ACC112 (cell line): Measurements from ENCODE around the gene NYAP2.

Source experiments
- H2AFZ ChIP-seq: fragments of 200-600 bp; sonication (generic); one replicate; pipeline ENCODE4 v1.6.0; 2017; ENCODE audit warnings: antibody characterized with exemption, low read length; ENCODE audit not compliant: unreplicated experiment
- H3K27ac ChIP-seq: fragments of 200-600 bp; sonication (generic); 2 replicates; pipeline ENCODE4 v1.5.1; 2014; ENCODE audit warnings: low read depth, mild to moderate bottlenecking, antibody characterized with exemption, low read length, moderate library complexity
- H3K27me3 ChIP-seq: fragments of 200-600 bp; sonication (generic); 2 replicates; pipeline ENCODE4 v1.6.1; 2014; ENCODE audit warnings: mild to moderate bottlenecking, antibody characterized with exemption, low read length, moderate library complexity, mixed read lengths; ENCODE audit not compliant: insufficient read depth
- H3K36me3 ChIP-seq: fragments of 200-600 bp; sonication (generic); 2 replicates; pipeline ENCODE4 v1.6.1; 2016; ENCODE audit warnings: mild to moderate bottlenecking, antibody characterized with exemption, low read length, moderate library complexity, mixed read lengths; ENCODE audit not compliant: insufficient read depth
- H3K4me1 ChIP-seq: fragments of 200-600 bp; sonication (generic); one replicate; pipeline ENCODE4 v1.6.1; 2016; ENCODE audit warnings: low read length, mixed read lengths; ENCODE audit not compliant: insufficient read depth, unreplicated experiment, control insufficient read depth
- H3K4me3 ChIP-seq: fragments of 200-600 bp; sonication (generic); 2 replicates; pipeline ENCODE4 v1.5.1; 2014; ENCODE audit warnings: mild to moderate bottlenecking, low read depth, low read length
- H3K79me2 ChIP-seq: fragments of 200-600 bp; sonication (generic); one replicate; pipeline ENCODE4 v1.6.0; 2016; ENCODE audit warnings: low read length; ENCODE audit not compliant: control insufficient read depth, unreplicated experiment, insufficient read depth

NYAP2 gene

DNA sequence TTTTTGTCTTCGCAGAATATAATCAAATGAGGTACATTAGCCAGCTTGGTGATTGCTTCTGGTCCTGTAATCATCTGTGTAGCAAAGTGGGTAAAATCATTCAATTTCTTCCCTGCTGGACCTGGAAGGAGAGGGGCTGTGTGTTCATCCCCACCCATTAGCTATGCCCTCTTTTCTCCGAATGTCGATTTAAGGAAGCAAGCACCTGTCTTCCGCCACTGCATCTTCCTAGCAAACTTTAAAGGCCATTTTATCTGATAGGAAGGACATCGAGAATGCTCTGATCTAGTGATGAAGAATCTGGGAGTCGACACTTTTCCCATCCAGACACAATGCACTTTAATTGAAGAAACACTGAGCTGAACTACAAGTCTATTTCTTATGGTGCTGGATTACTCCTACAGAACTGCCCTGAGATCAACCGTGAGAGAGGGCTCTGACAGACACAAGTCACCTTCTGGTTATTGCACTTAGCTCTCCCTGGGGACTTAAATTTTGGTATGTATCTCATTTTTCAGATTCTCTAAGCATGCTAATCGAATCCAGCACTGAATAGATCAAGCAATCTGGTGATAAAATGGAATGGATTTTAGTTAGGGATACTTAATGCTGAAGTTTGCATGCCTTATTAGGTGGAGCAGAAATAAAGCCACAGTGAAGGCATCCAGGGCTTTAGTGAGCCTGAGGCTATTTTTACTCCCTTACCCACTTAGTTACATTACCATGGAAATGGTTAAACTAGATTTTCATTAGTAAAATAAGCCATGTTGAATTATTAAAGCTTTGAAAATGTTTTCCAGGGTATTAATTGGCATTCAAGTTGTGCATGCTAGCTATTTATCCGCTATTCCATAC lies 1.3 kb downstream of the NYAP2 start:
- Histone ChIP-seq H3K36me3 (no peaks in the 10 kb centered on the region), H2AFZ (no peak overlapping the region), H3K27me3 (peaks cover 92% of the 10 kb centered on the region), H3K79me2 (no peaks in the 10 kb centered on the region), H3K4me3 (no peak overlapping the region), H3K4me1 (no peaks in the 10 kb centered on the region), H3K27ac (no peak overlapping the region)

DNA sequence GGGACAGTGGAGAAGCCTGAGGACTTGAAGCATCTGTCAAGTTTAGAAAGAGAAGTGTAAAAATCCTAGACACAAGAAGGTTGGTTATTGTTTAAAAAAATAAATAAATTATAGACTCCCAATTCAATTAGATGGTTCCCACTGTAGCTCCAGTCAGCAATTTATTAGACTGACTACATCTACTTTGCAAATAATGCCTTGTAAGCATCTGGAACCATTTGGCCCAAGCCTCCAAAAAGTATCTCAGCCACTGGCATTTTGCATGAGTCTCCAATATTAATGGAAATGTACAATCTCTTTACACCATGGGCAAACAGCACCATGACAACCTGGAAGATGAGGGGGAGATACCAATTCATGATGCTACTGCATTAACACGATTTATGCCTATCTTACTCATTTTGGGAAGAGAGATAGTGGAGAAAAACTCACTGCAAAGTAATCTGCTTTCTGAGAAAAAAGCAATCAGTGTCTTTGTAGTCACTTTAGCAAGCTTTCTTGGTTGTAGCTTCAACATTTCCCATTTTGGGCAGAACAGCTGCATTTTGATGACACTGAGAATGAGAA lies 2.8 kb downstream of the NYAP2 start:
- no peaks in the 10 kb centered on the region for H3K4me1 ChIP-seq
- H3K27me3 ChIP-seq = peaks cover 83% of the 10 kb centered on the region
- no peak overlapping the region for H3K27ac ChIP-seq
- H2AFZ ChIP-seq = no peak overlapping the region
- no peak overlapping the region for H3K4me3 ChIP-seq
- H3K79me2 ChIP-seq = no peaks in the 10 kb centered on the region
- H3K36me3 ChIP-seq = no peaks in the 10 kb centered on the region

DNA sequence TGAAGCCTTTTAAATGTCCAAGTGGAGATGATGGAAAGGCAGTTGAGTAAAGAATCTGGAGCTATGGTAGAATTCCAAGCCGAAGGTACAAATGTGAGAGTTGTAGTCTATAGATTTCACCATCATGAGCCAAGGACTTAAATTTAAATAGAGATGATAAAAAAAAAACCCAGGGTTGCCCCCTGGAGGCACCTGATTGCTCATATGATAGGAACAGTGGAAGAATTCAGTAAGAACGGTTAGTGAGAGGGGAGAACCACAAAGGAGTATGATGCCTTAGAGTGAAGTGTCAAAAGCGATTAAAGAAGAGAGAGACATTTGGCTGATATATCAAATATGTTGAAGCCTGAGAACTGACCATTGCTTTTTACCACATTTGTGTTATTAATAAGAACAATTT lies 11.9 kb downstream of the NYAP2 start:
- Histone ChIP-seq H3K36me3 (no peaks in the 10 kb centered on the region), H3K79me2 (no peaks in the 10 kb centered on the region), H2AFZ (no peak overlapping the region), H3K27ac (no peak overlapping the region), H3K4me3 (no peak overlapping the region), H3K27me3 (peaks cover 70% of the 10 kb centered on the region), H3K4me1 (no peaks in the 10 kb centered on the region)

DNA sequence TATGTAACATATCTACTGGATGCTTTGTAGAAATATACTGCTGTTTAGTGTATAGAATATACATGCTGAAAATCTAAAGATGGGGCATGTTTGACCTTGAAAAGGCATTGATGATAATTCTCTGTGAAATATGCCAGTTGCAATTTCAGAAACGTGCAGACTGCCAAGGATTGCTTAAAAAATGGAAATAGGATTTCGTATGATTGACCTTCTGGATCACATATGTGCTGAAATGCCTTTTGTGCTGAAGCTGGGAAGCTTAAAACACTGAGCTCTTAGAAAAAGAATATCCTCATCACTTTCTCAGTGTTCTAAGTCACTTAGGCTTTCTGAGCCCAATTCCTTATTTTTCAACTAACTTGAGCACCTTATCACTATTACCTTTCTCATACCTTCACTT lies 14.3 kb downstream of the NYAP2 start:
- no peak overlapping the region for H2AFZ ChIP-seq
- H3K27ac ChIP-seq = no peak overlapping the region
- no peaks in the 10 kb centered on the region for H3K4me1 ChIP-seq
- no peaks in the 10 kb centered on the region for H3K36me3 ChIP-seq
- H3K79me2 ChIP-seq = no peaks in the 10 kb centered on the region
- no peak overlapping the region for H3K4me3 ChIP-seq
- H3K27me3 ChIP-seq = peaks cover 67% of the 10 kb centered on the region

DNA sequence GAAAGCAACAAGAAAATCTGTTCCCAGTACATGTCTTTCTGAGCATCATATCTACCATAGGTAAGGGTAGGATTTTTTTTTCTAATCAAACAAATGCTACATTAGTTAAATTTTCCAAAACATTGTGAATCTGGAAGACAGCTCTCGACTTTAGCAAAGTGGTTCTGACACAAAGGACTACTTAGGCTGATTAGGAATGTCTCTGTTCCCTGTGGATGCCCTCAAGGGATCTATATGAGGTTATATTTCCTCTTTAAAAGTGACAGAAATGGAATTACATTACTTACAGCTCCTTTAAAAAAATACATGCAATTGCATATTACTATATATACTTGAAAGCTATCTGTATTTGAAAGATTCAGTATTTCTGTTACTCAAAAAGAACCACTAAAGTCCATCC lies 15.4 kb downstream of the NYAP2 start:
- Histone ChIP-seq H3K79me2 (no peaks in the 10 kb centered on the region), H3K27me3 (peaks cover 63% of the 10 kb centered on the region), H2AFZ (no peak overlapping the region), H3K36me3 (no peaks in the 10 kb centered on the region), H3K27ac (no peak overlapping the region), H3K4me1 (no peaks in the 10 kb centered on the region), H3K4me3 (no peak overlapping the region)

DNA sequence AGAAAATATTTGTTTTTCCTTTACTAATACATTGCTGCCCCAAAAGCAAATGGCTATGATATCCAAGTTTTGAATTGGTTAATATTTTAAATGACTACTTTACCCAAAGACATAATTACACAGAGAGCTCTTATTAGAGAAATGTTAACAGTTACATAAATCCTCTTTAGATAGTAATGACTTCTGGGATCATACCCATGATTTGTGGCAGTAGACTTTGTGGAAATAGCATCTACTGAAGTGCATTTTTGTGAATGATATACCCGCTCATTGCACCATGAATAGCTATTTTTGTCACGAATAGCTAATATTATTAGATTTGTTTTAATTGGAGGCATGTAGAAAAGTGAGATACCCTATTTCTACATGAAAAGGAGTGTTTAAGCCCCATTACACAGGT lies 15.8 kb downstream of the NYAP2 start:
- no peaks in the 10 kb centered on the region for H3K4me1 ChIP-seq

DNA sequence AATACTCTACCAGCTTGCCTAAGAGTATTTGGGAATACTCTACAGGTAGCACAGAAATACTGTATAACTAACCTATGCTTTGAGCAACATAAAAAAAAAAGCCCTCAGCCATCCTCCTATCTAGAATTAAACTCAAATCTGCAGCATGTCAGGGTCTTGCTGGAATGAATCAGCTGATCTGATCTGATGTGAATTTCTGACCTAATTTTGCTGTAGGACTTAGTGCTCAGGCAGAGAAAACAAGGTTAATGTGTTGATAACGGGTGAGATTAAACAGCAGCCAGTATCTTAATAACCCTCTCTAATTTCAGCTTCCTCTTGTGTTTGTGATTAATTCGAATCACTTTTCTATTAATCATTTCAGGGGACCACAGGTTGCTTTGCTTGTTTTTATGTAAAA lies 16.3 kb downstream of the NYAP2 start:
- Histone ChIP-seq H3K4me1 (no peaks in the 10 kb centered on the region), H3K27ac (no peak overlapping the region), H3K79me2 (no peaks in the 10 kb centered on the region), H3K36me3 (no peaks in the 10 kb centered on the region), H3K4me3 (no peak overlapping the region), H3K27me3 (peaks cover 54% of the 10 kb centered on the region), H2AFZ (no peak overlapping the region)

More for the DNA sequence above, 15.8 kb downstream of the NYAP2 start:
- Histone ChIP-seq H2AFZ (no peak overlapping the region), H3K27ac (no peak overlapping the region), H3K4me3 (no peak overlapping the region), H3K36me3 (no peaks in the 10 kb centered on the region), H3K27me3 (peaks cover 58% of the 10 kb centered on the region), H3K79me2 (no peaks in the 10 kb centered on the region)

DNA sequence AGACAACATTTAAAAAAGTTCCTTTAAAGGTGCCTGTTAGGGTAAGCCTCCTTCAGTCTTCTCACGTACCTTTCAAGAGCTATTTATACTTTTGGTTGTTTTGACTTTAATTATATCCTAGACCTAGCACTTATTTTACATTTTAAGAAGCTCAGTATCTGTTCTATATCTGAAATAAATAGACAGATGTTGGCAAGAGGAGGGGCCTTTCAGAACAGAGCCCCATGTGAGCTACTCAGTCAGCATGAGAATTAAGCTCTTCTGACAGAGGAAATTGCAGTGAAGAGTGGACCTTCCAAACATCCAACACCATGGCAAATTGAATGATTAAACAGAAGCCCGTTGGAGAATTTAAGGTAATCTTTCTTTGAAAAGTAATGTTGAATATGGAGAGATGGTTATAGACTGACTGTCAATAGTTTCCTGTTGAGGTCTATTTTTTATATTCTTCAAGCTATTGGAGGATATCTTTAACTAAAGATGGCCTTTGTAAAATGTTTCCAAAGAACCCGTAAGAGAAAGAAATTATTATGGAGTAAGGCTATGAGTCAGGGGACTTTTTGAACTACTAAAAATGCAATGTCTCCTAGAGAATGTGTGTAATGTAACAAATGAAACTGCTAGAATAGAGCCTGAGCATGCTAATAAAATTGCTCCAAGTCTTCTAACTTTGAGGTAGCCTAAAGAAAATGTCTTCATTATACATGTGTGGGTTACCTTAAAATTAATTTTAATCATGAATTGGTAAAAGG lies 17.3 kb downstream of the NYAP2 start:
- no peaks in the 10 kb centered on the region for H3K4me1 ChIP-seq
- H3K36me3 ChIP-seq = no peaks in the 10 kb centered on the region
- peaks cover 46% of the 10 kb centered on the region for H3K27me3 ChIP-seq
- no peak overlapping the region for H2AFZ ChIP-seq
- H3K4me3 ChIP-seq = no peak overlapping the region
- H3K27ac ChIP-seq = no peak overlapping the region
- no peaks in the 10 kb centered on the region for H3K79me2 ChIP-seq

DNA sequence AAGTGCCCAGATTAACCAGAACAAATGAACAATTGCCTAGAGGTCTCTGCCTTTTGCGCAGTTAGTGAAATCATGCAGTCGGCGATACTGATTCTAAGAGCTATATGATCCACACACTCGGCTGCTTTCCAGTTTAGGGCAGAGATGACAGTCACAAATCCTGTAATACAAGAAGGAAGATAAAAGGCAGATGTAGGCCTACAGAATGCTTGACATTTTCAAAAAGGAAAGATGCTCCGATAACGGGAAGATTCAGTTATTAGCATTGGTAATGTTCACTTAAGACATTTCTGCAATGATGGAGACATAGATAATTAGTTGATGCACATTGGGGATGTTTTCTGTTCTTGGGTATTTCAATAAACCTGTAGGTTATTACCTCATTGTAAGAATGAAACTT lies 19.5 kb downstream of the NYAP2 start:
- Histone ChIP-seq H3K27ac (no peak overlapping the region), H3K4me3 (no peak overlapping the region), H2AFZ (no peak overlapping the region), H3K79me2 (no peaks in the 10 kb centered on the region), H3K4me1 (no peaks in the 10 kb centered on the region), H3K27me3 (peaks cover 34% of the 10 kb centered on the region), H3K36me3 (no peaks in the 10 kb centered on the region)

DNA sequence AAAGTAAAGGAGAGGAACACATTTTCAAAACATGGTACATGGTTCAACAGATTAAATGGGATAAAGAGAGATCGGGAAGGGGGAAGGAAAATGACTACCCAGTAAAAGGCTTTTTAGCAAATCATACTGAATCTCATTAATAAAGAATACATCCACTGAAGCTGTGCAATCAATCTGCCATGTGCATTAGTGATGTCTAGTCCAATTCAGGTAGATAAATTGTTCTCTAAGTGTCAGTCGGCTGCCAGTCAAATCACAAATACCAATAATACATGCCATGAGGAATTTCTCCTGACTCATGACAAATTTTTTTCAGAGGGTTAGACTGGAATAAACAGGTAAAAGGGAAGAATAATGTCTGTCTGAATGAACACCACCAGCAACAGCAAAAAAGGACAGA lies 22.6 kb downstream of the NYAP2 start:
- H3K27ac ChIP-seq = no peak overlapping the region
- H3K4me3 ChIP-seq = no peak overlapping the region
- no peak overlapping the region for H2AFZ ChIP-seq
- no peaks in the 10 kb centered on the region for H3K36me3 ChIP-seq
- H3K27me3 ChIP-seq = peaks cover 18% of the 10 kb centered on the region
- H3K4me1 ChIP-seq = no peaks in the 10 kb centered on the region
- H3K79me2 ChIP-seq = no peaks in the 10 kb centered on the region
